Spinal cord (tissue), 10 donors: ENCODE measurements around the gene HIGD1A. TPM values are rescaled to one million over a fixed set of nuclear protein-coding genes. Genes with fewer than 3 reads are reported as not detected.

ENCODE experiments used
- DNase-seq, 6 donors: peaks; one replicate each; pipeline versions ENCODE4 v3.0.0 to v3.0.0-alpha.2; 2013 to 2015; ENCODE audit warnings: low spot score in 6 of 6, low read depth in 4 of 6
- H3K27ac ChIP-seq: one replicate; pipeline ENCODE4 v1.5.1; 2013; ENCODE audit warnings: low read depth, low read length, control low read depth
- H3K27me3 ChIP-seq: one replicate; pipeline ENCODE4 v1.6.1; 2013; ENCODE audit warnings: low read length; ENCODE audit not compliant: control insufficient read depth, insufficient read depth
- H3K36me3 ChIP-seq: one replicate; pipeline ENCODE4 v1.6.1; 2013; ENCODE audit warnings: low read length; ENCODE audit not compliant: control insufficient read depth, insufficient read depth
- H3K4me1 ChIP-seq: one replicate; pipeline ENCODE4 v1.6.1; 2013; ENCODE audit warnings: low read length; ENCODE audit not compliant: control insufficient read depth, insufficient read depth
- H3K4me3 ChIP-seq: one replicate; pipeline ENCODE4 v1.5.1; 2013; ENCODE audit warnings: low read depth, low read length, control low read depth
- H3K9me3 ChIP-seq: one replicate; pipeline ENCODE4 v1.6.1; 2013; ENCODE audit warnings: low read length; ENCODE audit not compliant: control insufficient read depth, insufficient read depth
- WGBS: methylation state at CpG from one replicate; pipeline ENCODE4 v1.1.5; 2013; ENCODE audit warnings: missing lambda C conversion rate; ENCODE audit not compliant: insufficient coverage; 5-methylcytosine and 5-hydroxymethylcytosine counted together
- polyA plus RNA-seq, 2 donors: library from polyadenylated mRNA; unstranded; fragments of 120-200 nt; gene quantifications; one replicate each; pipeline ENCODE4 v1.2.1, GENCODE V29; 2013; ENCODE audit not compliant: insufficient read length in 2 of 2
- small RNA-seq: library from RNA; depleted of rRNA; stranded (forward); fragments of <200 nt; gene quantifications from one replicate; pipeline ENCODE3, GENCODE V24; 2014; ENCODE audit warnings: low replicate concordance
- total RNA-seq, 2 donors: library from RNA; depleted of rRNA in 1 of 2; stranded (reverse); fragments of 120-200 nt in 1 of 2; fragments of >200 nt in 1 of 2; gene quantifications; one replicate each; pipeline versions ENCODE4 v1.2.3 to v1.2.4, GENCODE V29; 2013 to 2014
- donor health status: healthy.

The HIGD1A gene
- total and polyA plus RNA-seq, 4 donors = 136 to 200 (median 179) TPM

- no peak for DNase-seq
- H3K4me1 ChIP-seq = peaks cover 67% of the 10 kb centered on the region
- H3K27me3 ChIP-seq = no peaks in the 10 kb centered on the region
- 55% methylated on average over 8 of the region's 8 CpGs for WGBS
- no peaks in the 10 kb centered on the region for H3K9me3 ChIP-seq
- peak overlapping the region; percentile 12 for H3K27ac ChIP-seq
- no peak overlapping the region for H3K4me3 ChIP-seq
- H3K36me3 ChIP-seq = peaks cover 4% of the 10 kb centered on the region
Observed at GRCh38 chr3:42735019-42735418, 69.3 kb downstream of the HIGD1A start.

GRCh38 chr3:42734263-42734860 is 69.9 kb downstream of the HIGD1A start:
- WGBS = 59% methylated on average over 3 of the region's 6 CpGs
- Histone ChIP-seq H3K27me3 (no peaks in the 10 kb centered on the region), H3K4me3 (no peak overlapping the region), H3K9me3 (no peaks in the 10 kb centered on the region), H3K27ac (peak overlapping the region; percentile 90), H3K36me3 (peaks cover 2% of the 10 kb centered on the region), H3K4me1 (peaks cover 65% of the 10 kb centered on the region)
- DNase-seq = no peak

GRCh38 chr3:42733501-42734262 is 70.6 kb downstream of the HIGD1A start:
- 25% methylated on average over 9 of the region's 13 CpGs for WGBS
- DNase-seq = peak in 3 of 6 donors; percentile 71 to 89 (median 87)
- Histone ChIP-seq H3K27me3 (no peaks in the 10 kb centered on the region), H3K4me3 (no peak overlapping the region), H3K9me3 (no peaks in the 10 kb centered on the region), H3K27ac (peak overlapping the region; percentile 90), H3K4me1 (peaks cover 62% of the 10 kb centered on the region), H3K36me3 (no peaks in the 10 kb centered on the region)

Small RNA genes lying within 50 kb of the gene (small RNA-seq; reads per million reads assigned to genes)
- not detected for gene CCDC13

Other genes starting within 250 kb of the HIGD1A start
- 10 to 100 TPM; 62.5 to 67.4 TPM for gene SEC22C, start 222.5 kb downstream of the HIGD1A start, total RNA-seq
- 10 to 100 TPM; 40.4 to 44.1 TPM for gene SEC22C, start 222.5 kb downstream of the HIGD1A start, polyA plus RNA-seq
- 10 to 100 TPM; 19.6 to 22.8 TPM for gene SS18L2, start 213.6 kb downstream of the HIGD1A start, total RNA-seq
- 10 to 100 TPM; 32.5 to 33.4 TPM for gene SS18L2, start 213.6 kb downstream of the HIGD1A start, polyA plus RNA-seq
- gene NKTR, start 203.8 kb downstream of the HIGD1A start, total RNA-seq = 100 to 1,000 TPM in 1 of 2 donors, 10 to 100 TPM in 1; 94.5 to 176 TPM
- gene NKTR, start 203.8 kb downstream of the HIGD1A start, polyA plus RNA-seq = 10 to 100 TPM; 80.8 to 96.0 TPM
- 10 to 100 TPM; 23.8 to 47.4 TPM for gene ZBTB47, start 150.8 kb downstream of the HIGD1A start, total RNA-seq
- 10 to 100 TPM; 58.8 to 59.5 TPM for gene ZBTB47, start 150.8 kb downstream of the HIGD1A start, polyA plus RNA-seq
- gene KLHL40, start 119.0 kb downstream of the HIGD1A start, total RNA-seq = under 1 TPM in 1 of 2 donors, not detected in 1; 0.11 TPM
- under 1 TPM; 0.21 to 0.38 TPM for gene KLHL40, start 119.0 kb downstream of the HIGD1A start, polyA plus RNA-seq
- 1 to 10 TPM; 2.1 TPM for gene HHATL, start 101.7 kb downstream of the HIGD1A start, total RNA-seq
- 1 to 10 TPM; 5.0 to 7.2 TPM for gene HHATL, start 101.7 kb downstream of the HIGD1A start, polyA plus RNA-seq
- 10 to 100 TPM in 1 of 2 donors, 1 to 10 TPM in 1; 2.7 to 15.0 TPM for gene CCDC13, start 31.2 kb downstream of the HIGD1A start, total RNA-seq
- 1 to 10 TPM; 5.9 to 6.3 TPM for gene CCDC13, start 31.2 kb downstream of the HIGD1A start, polyA plus RNA-seq
- 1 to 10 TPM; 1.3 to 2.5 TPM for gene ACKR2, start 5.0 kb upstream of the HIGD1A start, total RNA-seq
- under 1 TPM; 0.65 to 0.98 TPM for gene ACKR2, start 5.0 kb upstream of the HIGD1A start, polyA plus RNA-seq
- gene CYP8B1, start 71.4 kb upstream of the HIGD1A start, total RNA-seq = not detected
- under 1 TPM; 0.08 to 0.09 TPM for gene CYP8B1, start 71.4 kb upstream of the HIGD1A start, polyA plus RNA-seq
- gene ZNF662, start 101.7 kb upstream of the HIGD1A start, total RNA-seq = 10 to 100 TPM; 15.8 to 27.5 TPM
- gene ZNF662, start 101.7 kb upstream of the HIGD1A start, polyA plus RNA-seq = 10 to 100 TPM; 23.1 to 26.9 TPM
- gene GASK1A, start 174.8 kb upstream of the HIGD1A start, total RNA-seq = 10 to 100 TPM; 22.5 to 40.1 TPM
- gene GASK1A, start 174.8 kb upstream of the HIGD1A start, polyA plus RNA-seq = 10 to 100 TPM in 1 of 2 donors, 1 to 10 TPM in 1; 5.2 to 10.2 TPM